WERI-Rb-1 (cell line): ENCODE measurements around the gene ETAA1.

Experiments used
- DNase-seq: peaks from one replicate; pipeline ENCODE4 v3.0.0-alpha.2; 2020
- H3K27ac ChIP-seq: fragments of 250-450 bp; sonication (Bioruptor Pico); 2 replicates; pipeline ENCODE4 v1.5.1; 2020; ENCODE audit warnings: mild to moderate bottlenecking, moderate library complexity
- H3K27me3 ChIP-seq: fragments of 250-450 bp; sonication (Bioruptor Pico); 2 replicates; pipeline ENCODE4 v1.5.1; 2021; ENCODE audit warnings: mild to moderate bottlenecking, low read depth, moderate library complexity; ENCODE audit not compliant: insufficient read depth, severe bottlenecking
- H3K36me3 ChIP-seq: fragments of 250-450 bp; sonication (Bioruptor Pico); 2 replicates; pipeline ENCODE4 v1.5.1; 2020; ENCODE audit warnings: mild to moderate bottlenecking, moderate library complexity
- H3K4me3 ChIP-seq: 2 replicates; pipeline ENCODE4 v1.5.1; 2011; ENCODE audit warnings: low read depth, mild to moderate bottlenecking, control low read depth, low read length
- H3K9me3 ChIP-seq: fragments of 250-450 bp; sonication (Bioruptor Pico); 2 replicates; pipeline ENCODE4 v1.5.1; 2021; ENCODE audit warnings: mild to moderate bottlenecking, moderate library complexity; ENCODE audit not compliant: severe bottlenecking
- TF ChIP-seq, protein P1 (sequence below): IDR thresholded peaks from 2 replicates; pipeline ENCODE4 v1.5.1; 2011; ENCODE audit warnings: low read depth, mild to moderate bottlenecking, control low read depth, inconsistent platforms, low read length

The ETAA1 gene

DNA sequence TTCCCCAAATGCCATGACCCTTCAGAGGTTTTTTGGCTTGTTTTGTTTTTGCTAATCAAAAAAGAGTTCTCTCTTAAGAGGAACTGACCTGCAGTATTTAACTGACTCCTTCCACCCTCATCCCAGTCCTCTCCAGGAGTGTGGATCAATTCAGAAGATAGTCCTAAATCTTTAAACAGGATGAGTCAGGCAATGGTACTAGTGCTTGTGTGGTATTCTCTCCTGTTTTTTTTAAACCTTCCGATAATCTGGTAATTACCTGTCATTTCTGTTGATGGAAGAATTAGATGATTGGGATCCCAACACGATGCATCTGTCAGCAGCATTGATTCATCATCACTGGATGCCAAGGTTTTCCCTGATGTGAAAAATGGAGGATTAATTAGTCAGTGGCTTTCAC lies 41.2 kb downstream of the ETAA1 start:
- DNase-seq, result no peak
- no peaks in the 10 kb centered on the region for H3K36me3 ChIP-seq
- TF ChIP-seq, protein P1, sequence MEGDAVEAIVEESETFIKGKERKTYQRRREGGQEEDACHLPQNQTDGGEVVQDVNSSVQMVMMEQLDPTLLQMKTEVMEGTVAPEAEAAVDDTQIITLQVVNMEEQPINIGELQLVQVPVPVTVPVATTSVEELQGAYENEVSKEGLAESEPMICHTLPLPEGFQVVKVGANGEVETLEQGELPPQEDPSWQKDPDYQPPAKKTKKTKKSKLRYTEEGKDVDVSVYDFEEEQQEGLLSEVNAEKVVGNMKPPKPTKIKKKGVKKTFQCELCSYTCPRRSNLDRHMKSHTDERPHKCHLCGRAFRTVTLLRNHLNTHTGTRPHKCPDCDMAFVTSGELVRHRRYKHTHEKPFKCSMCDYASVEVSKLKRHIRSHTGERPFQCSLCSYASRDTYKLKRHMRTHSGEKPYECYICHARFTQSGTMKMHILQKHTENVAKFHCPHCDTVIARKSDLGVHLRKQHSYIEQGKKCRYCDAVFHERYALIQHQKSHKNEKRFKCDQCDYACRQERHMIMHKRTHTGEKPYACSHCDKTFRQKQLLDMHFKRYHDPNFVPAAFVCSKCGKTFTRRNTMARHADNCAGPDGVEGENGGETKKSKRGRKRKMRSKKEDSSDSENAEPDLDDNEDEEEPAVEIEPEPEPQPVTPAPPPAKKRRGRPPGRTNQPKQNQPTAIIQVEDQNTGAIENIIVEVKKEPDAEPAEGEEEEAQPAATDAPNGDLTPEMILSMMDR, result no peak
- peaks cover 95% of the 10 kb centered on the region for H3K27me3 ChIP-seq
- H3K27ac ChIP-seq, result no peak overlapping the region
- H3K9me3 ChIP-seq, result no peaks in the 10 kb centered on the region
- no peak overlapping the region for H3K4me3 ChIP-seq

- Histone ChIP-seq H3K27me3 (peaks cover 77% of the 10 kb centered on the region), H3K27ac (no peak overlapping the region), H3K36me3 (no peaks in the 10 kb centered on the region), H3K4me3 (no peak overlapping the region), H3K9me3 (no peaks in the 10 kb centered on the region)
- DNase-seq, result no peak
- TF ChIP-seq, protein P1, result no peak
Measured at GRCh38 chr2:67445652-67446268, 48.6 kb downstream of the ETAA1 start.

DNA sequence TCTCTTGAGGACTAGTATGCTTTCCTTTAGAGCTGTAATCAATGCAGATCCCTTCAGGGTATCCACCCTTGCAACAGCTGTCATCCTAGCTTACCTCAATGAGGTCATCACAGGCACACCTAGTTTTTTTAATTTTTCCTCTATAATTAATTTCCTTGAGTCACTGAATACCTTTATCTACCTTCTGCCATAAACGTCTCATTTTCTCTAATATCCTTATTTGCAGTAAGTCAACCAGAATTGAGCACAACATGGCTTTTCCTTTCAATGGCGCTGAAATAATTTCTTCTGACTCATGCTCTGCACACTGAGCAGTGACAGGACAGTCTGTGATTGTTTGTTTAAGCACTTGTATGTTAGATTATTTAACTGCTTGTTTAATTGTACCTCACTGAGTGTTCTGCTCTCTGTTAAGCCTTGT lies 49.4 kb downstream of the ETAA1 start:
- TF ChIP-seq, protein P1, result no peak
- DNase-seq, result no peak
- H3K27ac ChIP-seq, result no peak overlapping the region
- H3K9me3 ChIP-seq, result no peaks in the 10 kb centered on the region
- no peak overlapping the region for H3K4me3 ChIP-seq
- H3K36me3 ChIP-seq, result no peaks in the 10 kb centered on the region
- H3K27me3 ChIP-seq, result peaks cover 79% of the 10 kb centered on the region

DNA sequence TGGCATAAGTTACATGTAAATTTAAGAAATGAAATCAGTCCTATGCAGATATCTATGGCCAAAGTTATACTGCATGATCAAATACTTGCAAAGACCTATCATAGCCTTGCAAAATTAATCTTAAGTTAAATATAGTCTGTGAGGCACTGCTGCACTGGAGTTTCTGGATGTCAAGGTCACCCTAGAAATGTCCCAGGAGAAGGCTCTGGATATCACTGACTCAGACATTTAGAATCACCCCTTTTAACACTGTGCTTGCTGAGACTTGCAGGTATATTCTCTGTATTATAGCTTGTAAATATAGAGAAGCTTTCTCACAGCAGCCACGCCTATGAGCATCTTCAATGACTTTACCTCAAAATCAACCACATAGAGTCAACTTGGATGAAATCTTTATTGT lies 51.5 kb downstream of the ETAA1 start:
- DNase-seq, result no peak
- no peaks in the 10 kb centered on the region for H3K36me3 ChIP-seq
- TF ChIP-seq, protein P1, result no peak
- H3K9me3 ChIP-seq, result no peaks in the 10 kb centered on the region
- no peak overlapping the region for H3K27ac ChIP-seq
- peaks cover 77% of the 10 kb centered on the region for H3K27me3 ChIP-seq
- no peak overlapping the region for H3K4me3 ChIP-seq

DNA sequence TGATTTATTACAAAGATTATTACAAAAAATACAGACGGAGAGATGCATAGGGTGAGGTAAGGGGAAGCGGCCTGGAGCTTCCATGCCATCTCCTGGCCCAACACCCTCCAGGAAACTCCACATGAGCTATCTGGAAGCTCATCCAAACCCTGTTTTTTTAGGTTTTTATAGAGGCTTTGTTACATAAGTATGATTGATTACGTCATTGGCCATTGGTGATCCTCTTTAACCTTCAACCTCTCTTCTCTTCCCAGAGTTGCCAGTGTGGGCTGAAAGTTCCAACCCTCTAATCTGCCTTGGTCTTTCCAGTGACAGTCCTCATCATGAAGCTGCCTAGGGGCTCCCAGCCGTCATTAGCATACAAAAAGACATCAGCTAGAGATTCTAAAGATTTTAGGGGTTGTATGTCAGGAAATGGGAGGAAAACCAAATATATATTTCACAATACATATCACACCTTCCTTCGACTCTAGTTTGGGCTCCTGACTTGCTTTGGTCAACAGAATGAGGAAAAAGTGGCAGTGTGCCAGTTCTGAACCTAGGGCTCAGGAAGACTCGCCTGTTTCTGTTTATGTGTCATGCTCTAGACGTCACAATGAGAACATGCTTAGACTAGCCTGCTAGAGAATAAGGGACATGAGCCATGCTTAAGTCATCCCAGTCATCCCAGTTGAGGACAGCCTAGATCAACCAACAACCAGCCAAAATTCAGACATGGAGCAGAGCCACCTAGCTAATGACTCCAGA lies 54.1 kb downstream of the ETAA1 start:
- Histone ChIP-seq H3K36me3 (no peaks in the 10 kb centered on the region), H3K27ac (no peak overlapping the region), H3K4me3 (no peak overlapping the region), H3K9me3 (no peaks in the 10 kb centered on the region), H3K27me3 (peaks cover 70% of the 10 kb centered on the region)
- no peak for DNase-seq
- TF ChIP-seq, protein P1, result no peak
